PC-3 (cell line): Measurements from ENCODE around the gene SHMT1.

Source experiments
- CTCF ChIP-seq: fragments of 300-600 bp; sonication (generic); conservative IDR thresholded peaks from 2 replicates; pipeline ENCODE4 v1.5.1; 2017; ENCODE audit warnings: antibody characterized with exemption, low read depth, mild to moderate bottlenecking, low read length
- EZH2phosphoT487 ChIP-seq: fragments of 300-600 bp; sonication (generic); IDR thresholded peaks from 2 replicates; pipeline ENCODE4 v1.6.1; 2018; ENCODE audit warnings: mild to moderate bottlenecking, antibody characterized with exemption, low read length, borderline replicate concordance

DNA sequence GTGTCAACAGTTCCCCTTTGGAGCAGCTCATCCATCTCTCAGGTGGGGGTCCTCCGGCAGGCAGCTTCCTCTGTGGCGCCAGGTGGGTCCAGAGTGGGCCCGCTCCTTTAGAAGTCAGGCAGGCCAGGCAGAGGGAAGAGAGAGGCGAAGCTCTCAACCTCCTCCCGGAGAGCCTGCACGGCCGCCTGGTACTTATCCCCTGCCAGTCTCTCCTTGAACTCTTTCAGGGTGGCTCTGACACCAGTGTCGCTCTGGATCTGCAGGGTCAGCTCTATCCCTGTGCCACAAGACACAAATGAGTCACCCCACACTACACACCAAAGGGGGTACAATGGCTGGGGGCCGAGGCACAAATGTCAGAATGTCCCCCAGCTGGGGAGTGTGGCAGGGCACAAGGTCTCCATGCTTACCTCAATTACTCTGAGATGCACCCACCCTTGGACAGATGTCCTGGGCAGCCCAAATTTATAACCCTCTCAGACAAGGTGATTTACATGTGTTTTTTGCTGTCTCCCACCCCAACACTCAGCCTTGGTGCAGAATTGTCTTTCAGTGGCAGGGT is 34.6 kb downstream of the SHMT1 start:
- TF ChIP-seq CTCF = no peak
- TF ChIP-seq EZH2phosphoT487 = no peak
